ENCODE results near the gene FBXL16.

FBXL16 gene

DNA sequence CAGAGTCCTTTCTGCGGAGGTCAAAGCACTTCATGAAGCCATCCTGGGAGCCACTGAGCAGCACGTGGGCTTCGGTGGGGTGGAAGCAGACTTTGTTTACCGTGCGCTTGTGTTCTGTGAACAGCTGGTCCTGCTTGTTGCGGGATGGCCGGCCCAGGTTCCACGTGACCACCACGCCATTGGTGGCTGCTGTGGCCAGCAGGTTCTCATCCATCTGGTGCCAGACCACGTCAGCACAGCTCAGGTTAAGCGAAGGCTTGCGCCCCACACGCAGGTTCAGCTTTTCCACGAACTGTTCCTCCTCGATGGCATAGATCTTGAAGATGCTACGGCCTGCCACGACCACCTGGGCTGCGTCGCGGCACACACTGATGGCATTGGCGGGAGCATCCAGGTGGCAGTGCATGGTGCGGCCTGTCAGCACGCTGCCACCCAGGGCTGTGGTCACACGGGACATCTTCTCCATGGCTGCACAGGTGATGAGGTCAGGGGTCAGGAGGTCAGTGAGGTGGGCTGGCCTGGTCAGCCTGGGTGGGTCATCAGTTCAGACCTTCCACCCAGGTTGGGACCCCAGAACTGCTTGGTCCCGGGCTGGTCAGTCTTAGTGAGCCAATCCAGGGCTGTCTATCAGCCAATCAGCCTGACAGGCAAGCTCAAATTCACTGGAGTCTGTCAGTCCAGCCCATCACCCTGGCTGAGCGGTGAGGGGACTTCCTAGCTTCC is 16.3 kb downstream of the FBXL16 start:
- DNase-seq: no peak

DNA sequence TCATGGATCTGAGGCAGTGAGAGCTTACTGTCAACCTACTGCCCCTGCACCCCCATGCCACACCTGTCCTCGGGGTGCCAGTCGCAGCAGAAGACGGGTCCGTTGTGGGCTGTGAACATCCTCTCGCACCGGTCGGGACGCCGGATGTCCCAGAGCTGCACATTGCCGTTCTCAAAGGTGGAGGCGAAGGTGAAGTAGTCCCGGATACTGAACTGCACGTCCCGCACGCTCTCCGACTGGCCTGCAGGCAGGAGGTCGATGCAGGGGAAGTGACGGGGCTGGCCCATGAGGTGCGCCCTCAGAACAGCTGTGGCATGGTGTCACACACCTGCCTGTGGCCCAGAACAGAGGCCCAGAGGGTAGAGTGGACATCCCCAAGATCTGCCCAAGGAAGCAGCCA is 18.1 kb downstream of the FBXL16 start:
- DNase-seq: no peak

DNA sequence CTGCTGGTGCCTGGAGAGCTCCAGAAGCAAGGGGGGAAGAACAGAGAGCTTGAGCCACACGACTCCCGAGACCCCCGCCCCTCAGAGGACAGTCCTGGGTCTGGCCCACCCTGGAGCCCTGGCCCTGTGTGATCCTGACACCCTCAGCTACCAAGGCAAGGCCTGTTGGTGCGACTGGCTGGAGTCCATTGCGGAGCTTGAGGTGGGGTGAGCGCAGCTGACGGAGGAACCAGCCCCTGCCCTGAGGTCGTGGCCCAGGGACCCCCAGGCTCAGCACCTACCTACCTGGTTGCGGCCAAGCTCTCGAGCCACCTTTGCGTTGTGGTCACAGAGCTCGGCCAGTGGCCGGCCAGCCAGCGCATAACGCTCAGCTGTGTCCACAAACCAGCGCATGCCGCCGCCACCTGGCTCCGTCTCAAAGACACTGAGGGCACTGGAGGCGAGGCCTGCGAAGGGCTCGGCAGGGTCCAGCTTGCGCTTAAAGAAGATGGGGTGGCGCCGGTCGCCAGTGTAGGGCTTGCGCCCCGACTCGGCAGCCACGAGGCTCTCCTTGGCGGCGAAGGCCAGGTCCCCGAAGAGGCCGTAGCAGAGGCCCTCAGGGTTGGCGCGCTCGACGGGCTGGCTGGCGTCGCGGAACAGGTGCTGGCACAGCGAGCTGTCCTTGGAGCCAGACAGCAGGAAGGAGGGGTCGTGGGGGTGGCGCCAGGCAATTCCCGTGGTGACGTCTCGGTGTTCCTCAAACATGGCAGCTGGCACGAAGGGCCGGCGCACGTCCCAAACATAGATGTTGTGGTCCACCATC is 18.9 kb downstream of the FBXL16 start:
- no peak for DNase-seq

DNA sequence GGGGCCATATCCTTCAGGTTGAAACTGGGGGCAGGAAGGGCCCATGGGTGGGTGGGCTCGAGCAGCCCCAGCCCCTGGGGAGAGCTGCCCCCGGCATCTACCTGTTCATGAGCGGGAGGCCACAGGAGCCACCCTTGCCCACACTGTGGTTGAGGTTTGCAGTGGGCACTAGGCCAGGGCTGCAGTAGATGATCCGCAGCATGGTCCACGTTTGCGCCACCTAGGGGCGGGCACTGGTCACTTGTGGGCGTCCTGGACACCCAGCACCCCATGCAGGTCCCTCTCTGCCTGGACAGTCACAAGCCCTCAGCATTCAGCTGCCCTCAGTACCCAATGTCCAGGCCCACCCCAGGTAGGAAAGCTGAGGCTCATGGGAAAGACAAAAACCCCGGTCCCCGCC is 19.6 kb downstream of the FBXL16 start:
- DNase-seq: no peak

DNA sequence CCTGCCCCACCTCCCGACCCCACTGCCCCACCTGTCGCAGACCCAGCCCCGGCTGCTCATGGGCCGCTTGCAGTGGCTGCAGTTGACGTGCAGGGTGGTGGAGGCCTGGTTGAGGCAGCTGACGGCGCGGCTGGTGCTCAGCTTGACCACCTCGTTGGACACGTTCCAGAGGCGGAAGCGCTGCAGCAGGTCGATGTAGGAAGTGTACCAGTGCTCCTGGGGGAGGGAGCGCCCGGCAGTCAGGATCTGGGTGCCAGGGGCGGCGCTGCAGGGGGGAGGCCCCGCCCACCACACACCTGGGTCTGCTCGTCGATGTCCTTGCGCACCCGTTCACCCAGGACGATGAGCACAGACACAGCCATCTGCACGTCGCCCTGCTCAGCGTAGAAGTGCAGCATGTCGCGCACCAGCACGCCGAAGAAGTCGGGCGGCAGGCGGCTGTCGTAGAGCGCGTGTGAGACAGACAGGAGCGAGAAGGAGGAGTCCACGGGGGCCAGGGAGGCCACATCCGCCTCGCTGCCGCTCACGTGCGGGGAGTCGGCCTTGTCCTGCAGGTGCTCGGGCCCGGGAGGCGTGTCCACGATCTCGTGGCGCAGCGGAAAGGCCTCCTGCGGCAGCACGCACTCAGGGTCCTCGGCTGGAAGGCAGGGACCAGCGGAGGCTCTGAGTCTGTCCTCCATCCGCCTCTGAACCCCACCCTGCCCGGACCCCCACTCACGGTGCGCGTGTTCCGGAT is 20.5 kb downstream of the FBXL16 start:
- DNase-seq: no peak

DNA sequence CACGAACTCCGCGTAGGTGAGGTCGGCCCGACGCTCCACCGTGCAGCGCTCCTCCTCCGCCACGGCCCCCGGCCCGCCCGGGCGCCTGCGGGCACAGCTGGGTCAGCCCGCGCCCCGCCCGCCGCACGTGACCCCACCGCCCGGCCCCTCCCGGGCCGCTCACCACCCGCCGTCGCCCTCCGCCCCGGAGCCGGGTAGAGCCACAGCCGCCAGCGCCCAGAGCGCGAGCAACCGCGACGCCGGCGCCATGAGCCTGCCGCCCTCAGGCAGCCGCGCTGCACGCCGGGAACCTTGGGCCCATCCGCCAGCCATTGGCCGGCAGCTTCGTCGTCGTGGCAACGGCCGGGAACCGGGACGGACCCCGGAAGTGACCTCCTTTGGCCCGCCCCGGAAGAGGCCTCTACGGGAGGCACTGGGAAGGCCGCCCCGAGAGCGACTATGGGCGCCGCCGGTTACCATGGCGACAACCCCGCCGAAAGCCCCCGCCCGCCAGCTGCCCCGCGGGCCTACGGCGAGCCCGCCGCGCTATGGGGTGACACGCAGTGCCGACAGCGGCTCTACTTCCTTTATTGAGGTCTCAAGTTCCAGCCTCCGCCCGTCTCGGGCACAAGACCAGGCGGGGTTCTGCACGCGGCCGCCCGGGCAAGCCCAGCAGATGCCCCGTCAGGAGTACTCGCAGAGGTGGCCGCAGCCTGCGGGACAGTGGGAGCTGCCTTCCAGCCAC is 21.4 kb downstream of the FBXL16 start, which contains the start of gene JMJD8:
Gene JMJD8 (minus strand): TSS at position 264 of the 724 bp plus-strand sequence. CDS start 15 bp downstream, at position 249.
- peak; percentile 98 for DNase-seq

DNA sequence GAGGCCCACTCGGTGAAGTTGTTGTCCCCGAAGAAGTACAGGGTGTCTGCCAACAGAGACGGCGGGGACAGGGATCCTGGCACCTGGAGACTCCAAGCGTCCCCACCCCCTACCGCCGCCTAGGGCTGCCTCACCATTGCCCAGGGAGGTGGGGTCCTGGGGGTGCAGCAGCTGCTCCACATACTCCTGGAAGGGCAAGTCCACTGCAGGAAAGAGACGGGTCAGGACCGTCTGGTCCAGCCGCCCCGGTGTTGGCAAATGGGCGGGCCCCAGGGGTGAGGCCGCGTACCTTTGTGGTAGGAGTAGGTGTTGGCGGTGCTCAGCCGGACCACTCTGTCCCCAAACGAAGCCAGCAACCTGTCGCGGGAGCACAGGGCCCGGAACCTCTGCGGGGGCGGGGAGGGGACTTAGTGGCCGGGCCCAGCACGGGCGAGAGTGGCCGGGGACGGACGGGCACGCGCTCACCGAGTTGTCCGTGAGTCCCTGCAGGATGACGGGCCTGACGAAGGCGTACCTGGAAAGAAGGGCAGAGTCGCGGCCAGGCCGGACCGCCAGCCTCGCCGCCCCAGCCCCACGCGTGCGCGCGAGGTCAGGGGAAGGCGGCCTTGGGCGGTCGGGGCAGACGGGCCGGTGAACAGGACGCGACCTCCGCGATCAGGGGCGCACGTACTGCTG is 22.1 kb downstream of the FBXL16 start:
- no peak for DNase-seq

GRCh38 chr16:682493-683395 is 22.9 kb downstream of the FBXL16 start:
- no peak for DNase-seq

DNA sequence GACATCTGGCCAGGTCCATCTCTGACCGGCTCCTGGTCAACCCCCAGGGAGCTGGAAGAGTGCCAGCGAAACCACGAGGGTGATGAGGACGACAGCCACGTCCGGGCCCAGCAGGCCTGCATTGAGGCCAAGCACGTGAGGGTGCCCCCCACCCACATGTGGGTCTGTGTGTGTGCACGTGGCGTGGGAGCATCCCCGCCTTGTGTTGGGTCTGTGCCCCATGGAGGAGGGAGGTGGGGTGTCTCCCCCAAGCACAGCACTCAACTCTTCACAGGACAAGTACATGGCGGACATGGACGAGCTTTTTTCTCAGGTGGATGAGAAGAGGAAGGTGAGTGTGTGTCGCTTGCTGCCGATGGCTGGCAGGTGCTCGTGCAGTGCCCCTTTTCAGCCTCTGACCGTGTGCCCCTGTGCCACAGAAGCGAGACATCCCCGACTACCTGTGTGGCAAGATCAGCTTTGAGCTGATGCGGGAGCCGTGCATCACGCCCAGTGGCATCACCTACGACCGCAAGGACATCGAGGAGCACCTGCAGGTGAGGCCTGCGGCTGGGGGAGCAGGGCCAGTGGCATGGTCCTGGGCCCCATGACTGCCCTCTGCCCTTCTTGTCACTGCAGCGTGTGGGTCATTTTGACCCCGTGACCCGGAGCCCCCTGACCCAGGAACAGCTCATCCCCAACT is 23.7 kb downstream of the FBXL16 start:
- no peak for DNase-seq

DNA sequence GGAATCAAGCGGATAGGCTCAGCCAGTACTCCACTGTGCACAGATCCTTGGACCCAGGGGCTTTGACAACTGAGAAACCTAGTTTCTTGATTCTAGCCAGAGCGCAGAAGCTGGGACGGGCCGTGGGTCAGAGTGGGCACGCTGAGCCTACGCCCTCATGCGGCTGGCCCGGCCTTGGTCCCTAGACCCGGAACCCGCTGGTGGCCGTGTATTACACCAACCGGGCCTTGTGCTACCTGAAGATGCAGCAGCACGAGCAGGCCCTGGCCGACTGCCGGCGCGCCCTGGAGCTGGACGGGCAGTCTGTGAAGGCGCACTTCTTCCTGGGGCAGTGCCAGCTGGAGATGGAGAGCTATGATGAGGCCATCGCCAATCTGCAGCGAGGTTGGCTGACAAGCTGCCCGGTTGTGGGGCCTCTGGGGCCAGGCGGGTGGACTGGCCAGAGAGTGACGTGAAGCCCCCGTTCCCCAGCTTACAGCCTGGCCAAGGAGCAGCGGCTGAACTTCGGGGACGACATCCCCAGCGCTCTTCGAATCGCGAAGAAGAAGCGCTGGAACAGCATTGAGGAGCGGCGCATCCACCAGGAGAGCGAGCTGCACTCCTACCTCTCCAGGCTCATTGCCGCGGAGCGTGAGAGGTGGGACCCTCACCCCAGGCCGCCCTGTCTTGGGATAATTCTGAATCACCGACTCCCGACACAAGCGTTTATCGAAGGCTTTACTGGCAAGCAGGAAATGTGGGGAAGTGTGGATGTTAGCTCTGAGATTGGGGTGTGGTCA is 24.4 kb downstream of the FBXL16 start:
- no peak for DNase-seq

- no peak for DNase-seq
Observed at GRCh38 chr16:680625-680945, 25.0 kb downstream of the FBXL16 start.

GRCh38 chr16:679814-680624 is 25.6 kb downstream of the FBXL16 start, which contains the start of gene STUB1:
TSS of gene STUB1 (plus strand) at chr16:680410. CDS start at chr16:680526, 116 bp downstream.
- DNase-seq: peak; percentile 97

DNA sequence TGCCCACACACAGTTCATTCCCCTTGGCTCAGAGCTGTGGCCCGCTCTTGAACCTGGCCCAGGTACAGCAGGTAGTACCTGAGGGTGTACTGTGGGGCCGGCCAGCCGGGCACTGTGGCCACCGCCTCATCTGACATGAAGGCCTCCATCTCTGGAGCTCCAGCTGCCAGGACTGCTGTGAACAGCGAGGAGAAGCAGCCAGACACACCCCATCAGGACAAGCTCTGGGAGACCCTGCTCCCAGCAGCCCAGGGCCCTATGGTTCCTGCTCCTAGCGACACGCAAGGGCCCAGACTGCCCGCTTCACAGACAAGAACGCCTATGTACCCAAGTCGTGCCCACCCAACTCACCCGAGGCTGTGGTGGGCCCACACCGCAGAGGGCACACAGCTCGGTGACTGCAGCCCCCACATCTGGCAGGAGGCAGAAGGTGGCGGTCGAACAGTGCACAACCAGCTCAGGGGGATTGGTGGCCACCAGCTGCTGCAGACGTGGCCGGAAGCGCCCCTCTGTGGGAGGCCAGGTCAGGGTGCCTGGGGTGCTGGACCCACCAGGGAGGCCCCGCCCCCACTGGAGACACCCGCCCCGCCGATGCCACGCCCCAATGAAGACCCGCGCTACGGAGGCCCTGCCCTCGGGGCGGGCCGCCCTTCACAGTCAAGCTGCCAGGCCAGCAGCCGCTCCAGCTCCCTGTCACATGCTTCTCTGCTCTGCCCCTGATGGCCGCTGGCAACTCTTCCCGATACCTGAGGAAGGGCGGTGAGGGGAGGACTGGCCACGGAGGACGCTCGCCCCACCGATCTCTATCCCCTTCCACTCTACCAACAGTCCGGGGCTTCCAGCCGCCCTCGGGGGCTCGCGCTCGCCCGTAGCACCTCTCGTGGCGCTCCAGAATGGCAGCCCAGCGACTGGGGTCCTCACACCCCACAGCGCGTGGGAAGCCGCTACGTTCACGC is 26.5 kb downstream of the FBXL16 start:
- DNase-seq: peak; percentile 84

DNA sequence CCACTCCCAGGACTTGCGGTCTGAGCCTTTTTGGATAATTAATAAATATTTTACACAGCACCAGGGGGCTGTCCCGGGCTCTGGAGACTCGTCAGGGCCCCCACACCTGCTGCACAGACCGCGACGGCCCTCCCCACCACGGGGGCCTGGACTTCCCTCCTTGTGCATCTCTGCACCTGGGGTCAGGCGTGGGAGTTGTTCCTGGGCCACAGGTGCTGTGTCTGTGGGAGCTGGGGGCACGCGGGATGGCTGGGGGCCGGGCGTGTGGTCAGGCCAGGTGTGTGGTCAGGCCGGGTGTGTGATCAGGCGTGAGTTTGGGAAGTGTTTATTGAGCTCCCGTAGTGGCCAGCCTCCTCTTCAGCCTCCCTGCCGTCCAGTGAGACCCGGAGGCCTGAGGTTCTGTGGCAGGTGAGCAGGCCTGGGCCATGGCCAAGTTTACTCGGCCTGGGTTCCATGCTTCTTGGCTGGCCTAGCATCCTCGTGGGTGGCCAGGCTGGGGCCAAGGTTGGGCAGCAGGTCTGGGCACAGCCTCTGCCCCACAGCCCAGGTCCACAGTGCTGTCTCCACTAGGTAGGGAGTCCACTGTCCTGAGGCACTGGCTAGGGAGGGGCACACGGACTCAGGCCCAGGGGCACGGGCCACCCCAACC is 27.3 kb downstream of the FBXL16 start:
- DNase-seq: no peak

- DNase-seq: no peak
Observed at GRCh38 chr16:677316-678190, 28.0 kb downstream of the FBXL16 start.

GRCh38 chr16:676913-677312 is 28.7 kb downstream of the FBXL16 start:
- no peak for DNase-seq
